ENCODE results near the gene GPC5. TPM values are rescaled to one million over a fixed set of nuclear protein-coding genes. Genes with fewer than 3 reads are reported as not detected.
"Not testable (repeated sequence)": the region's sequence is repeated elsewhere in the genome, so short reads cannot be mapped to it uniquely, and the experiment has no call there.

The GPC5 gene
- total RNA-seq, 3 donors from 2014 or later = 0.13 to 0.16 TPM; not detected in 1

DNA sequence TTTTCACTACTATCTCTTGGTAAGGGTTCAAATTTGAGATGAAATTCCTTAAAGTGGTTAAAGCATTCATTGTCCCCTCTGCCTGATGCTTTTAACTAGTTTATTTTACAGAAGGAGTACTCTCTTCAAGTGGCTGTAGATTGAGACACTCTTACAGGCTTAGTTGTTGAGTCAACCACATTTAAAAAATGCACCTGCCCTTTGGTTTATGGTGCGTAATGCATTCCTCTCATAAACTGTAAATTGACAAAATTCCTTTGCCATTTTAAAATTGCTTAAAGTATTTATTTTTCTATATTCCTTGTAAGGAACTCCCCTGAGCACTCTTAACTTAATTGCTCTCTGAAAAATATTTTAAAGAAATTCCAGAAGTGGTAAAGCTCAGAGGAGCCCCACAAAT lies 826 bp upstream of the GPC5 start:
- ATAC-seq = no peak

DNA sequence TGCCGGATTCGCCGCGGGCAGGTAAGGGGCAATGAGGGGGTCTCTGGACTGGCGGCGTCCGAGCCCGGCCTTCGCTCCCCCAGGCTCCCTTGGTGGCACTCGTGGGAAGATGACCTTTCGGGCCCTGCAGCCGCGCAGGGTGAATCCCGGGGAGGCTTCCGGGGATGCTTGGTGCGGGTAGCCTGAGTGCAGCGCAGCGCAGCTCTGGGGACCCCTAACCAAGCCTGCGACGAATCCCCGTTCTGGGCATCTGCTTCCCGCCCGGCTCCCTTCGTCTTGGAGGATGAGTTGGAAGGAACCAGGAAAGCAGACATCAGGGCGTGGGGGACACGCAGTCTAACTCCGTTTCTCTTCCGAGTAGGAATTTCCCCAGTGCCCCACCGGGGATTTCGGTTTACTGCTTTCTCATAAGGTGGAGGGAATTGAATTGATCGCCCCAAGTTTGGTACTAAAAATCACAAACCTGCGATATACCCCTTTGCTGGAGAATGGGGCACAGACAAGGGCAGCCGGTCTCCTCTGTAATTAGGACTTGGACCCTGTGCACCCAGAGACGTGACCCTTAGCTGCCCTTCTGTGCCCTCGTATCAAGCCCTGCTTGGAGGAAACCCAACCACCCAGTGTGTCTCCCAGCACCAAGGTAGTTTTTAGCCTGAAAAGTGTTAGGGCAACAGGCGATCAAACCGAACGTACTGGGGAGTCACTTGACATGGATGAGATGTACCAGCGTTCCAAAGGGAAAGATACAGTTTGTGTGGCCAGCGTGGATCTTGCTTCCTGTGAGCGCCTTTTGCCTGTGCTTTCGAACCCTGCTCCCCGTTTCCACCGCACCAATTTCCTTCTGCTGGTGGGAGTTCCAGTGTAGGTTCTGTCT lies 1.0 kb downstream of the GPC5 start:
- H3K4me1 Mint-ChIP-seq (ENCODE audit: low read depth) = peaks cover 8% of the 10 kb centered on the region
- H3K36me3 Mint-ChIP-seq (ENCODE audit: insufficient read depth) = no peaks in the 10 kb centered on the region
- ATAC-seq = peak in 1 of 2 donors; percentile 3
- H3K4me3 Mint-ChIP-seq = peak overlapping the region; percentile 72
- no peaks in the 10 kb centered on the region for H3K9me3 Mint-ChIP-seq
- peaks cover 43% of the 10 kb centered on the region for H3K27me3 Mint-ChIP-seq (ENCODE audit: low read depth)
- DNase-seq = no peak

More for the DNA sequence above, 826 bp upstream of the GPC5 start:
- H3K4me1 Mint-ChIP-seq (ENCODE audit: low read depth) = peaks cover 8% of the 10 kb centered on the region
- no peaks in the 10 kb centered on the region for H3K36me3 Mint-ChIP-seq (ENCODE audit: insufficient read depth)
- peaks cover 43% of the 10 kb centered on the region for H3K27me3 Mint-ChIP-seq (ENCODE audit: low read depth)
- no peaks in the 10 kb centered on the region for H3K9me3 Mint-ChIP-seq
- H3K4me3 Mint-ChIP-seq = no peak overlapping the region
- no peak for DNase-seq

DNA sequence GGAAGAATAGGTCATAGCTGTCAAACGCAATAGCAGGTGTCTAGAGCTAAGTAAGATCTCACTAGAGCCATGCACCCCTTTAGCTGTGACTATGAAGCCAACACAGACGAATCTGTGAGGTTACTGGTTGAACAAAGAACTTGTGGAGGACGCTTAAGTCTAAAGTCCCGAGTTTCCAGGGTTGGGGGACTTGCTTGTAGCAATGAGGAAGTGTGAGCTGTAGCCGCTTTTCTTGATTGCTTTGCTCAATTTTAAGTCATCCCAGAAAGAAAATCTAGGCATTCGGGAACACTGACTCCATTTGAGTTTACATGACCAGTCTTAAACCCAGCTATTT lies 1.6 kb downstream of the GPC5 start:
- Mint-ChIP-seq H3K27me3 (ENCODE audit: low read depth) (peaks cover 37% of the 10 kb centered on the region), H3K4me3 (peak overlapping the region; percentile 72), H3K9me3 (no peaks in the 10 kb centered on the region), H3K36me3 (ENCODE audit: insufficient read depth) (no peaks in the 10 kb centered on the region), H3K4me1 (ENCODE audit: low read depth) (peaks cover 8% of the 10 kb centered on the region)
- ATAC-seq (no peak), DNase-seq (no peak)

DNA sequence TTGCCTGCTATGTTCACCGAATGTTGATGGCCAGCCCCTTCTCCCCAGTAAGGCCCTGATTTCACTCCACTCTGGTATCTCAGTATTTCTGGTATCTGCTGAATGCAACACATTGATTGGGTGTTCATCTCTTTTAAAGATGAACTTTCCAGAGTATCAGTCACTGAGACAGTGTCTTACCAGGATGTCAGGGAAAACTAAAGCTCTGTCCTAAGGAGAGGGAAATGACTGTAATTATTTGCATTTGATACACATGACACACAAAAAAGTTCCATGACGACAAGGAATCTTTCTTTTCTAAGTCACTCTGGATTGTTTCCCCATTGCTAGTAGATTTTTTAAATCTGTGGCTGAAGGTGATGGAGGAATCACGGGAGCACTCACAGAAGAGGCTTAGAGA lies 2.2 kb downstream of the GPC5 start:
- H3K27me3 Mint-ChIP-seq (ENCODE audit: low read depth) = peaks cover 30% of the 10 kb centered on the region
- DNase-seq (no peak), ATAC-seq (no peak)
- no peaks in the 10 kb centered on the region for H3K9me3 Mint-ChIP-seq
- H3K36me3 Mint-ChIP-seq (ENCODE audit: insufficient read depth) = no peaks in the 10 kb centered on the region
- no peak overlapping the region for H3K4me3 Mint-ChIP-seq
- H3K4me1 Mint-ChIP-seq (ENCODE audit: low read depth) = peaks cover 8% of the 10 kb centered on the region

DNA sequence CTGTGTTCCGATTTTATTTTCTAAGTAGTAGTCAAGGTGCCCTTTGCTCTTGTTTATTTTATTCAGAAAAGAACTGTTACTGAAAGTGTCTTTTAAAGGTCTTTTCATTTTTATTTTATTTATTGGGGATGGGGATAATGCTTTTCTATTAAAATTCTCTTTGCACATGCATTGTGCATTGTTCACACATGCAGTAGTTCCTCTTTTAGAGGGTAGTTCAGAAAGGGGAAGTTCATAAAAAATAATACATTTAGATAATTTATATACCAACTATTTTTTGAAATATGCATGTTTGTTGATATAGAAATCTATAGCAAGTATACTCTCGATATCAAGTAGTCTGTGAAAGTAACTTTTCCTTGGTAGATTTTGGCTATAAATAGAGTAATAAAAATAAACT lies 3.5 kb downstream of the GPC5 start:
- ATAC-seq = no peak
- H3K27me3 Mint-ChIP-seq (ENCODE audit: low read depth) = peaks cover 22% of the 10 kb centered on the region
- no peak overlapping the region for H3K4me3 Mint-ChIP-seq
- peaks cover 4% of the 10 kb centered on the region for H3K9me3 Mint-ChIP-seq
- DNase-seq = no peak
- H3K4me1 Mint-ChIP-seq (ENCODE audit: low read depth) = peaks cover 8% of the 10 kb centered on the region
- H3K36me3 Mint-ChIP-seq (ENCODE audit: insufficient read depth) = peaks cover 2% of the 10 kb centered on the region

DNA sequence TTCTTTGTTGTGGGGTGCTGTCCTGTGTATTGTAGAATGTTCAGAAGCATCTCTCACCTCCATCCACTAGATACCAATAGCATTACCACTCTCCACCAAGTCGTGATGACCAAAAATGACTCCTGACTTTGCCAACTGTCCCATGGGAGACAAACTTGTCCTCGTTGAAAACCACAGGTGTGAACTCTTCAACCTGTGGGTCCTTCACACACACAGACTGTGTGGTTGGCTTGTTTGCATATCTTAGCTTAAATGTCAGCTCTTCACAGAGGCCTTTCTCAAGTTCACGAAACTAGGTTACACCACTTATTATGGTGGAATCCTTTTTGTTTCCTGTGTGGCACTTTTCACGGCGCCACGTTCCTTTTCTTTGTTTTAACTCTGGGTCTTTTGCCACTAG lies 6.8 kb downstream of the GPC5 start:
- H3K9me3 Mint-ChIP-seq = peaks cover 4% of the 10 kb centered on the region
- DNase-seq (no peak), ATAC-seq (no peak)
- H3K4me3 Mint-ChIP-seq = no peak overlapping the region
- H3K36me3 Mint-ChIP-seq (ENCODE audit: insufficient read depth) = peaks cover 2% of the 10 kb centered on the region
- no peaks in the 10 kb centered on the region for H3K4me1 Mint-ChIP-seq (ENCODE audit: low read depth)
- peaks cover 23% of the 10 kb centered on the region for H3K27me3 Mint-ChIP-seq (ENCODE audit: low read depth)

DNA sequence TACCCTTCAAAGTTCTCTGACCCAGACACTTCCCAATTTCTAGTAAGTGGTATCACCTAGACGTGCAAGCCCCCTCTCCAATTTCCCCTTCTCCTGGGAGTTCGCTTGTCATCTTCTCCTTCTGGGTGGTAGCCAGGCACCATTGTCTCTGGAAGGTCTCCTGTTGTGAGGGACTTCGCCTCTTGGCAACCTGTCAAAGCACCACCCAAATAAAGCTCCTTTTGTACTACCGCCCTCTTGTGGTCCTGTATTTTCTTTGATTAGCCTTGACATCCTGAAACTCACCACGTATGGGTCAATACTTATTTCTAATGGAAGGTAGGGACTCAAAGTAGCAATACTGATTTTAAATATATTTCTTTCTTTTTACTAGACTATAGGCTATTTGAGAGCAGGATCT lies 8.2 kb downstream of the GPC5 start:
- no peaks in the 10 kb centered on the region for H3K4me1 Mint-ChIP-seq (ENCODE audit: low read depth)
- no peak for ATAC-seq
- H3K9me3 Mint-ChIP-seq = peaks cover 4% of the 10 kb centered on the region
- H3K36me3 Mint-ChIP-seq (ENCODE audit: insufficient read depth) = peaks cover 2% of the 10 kb centered on the region
- no peak overlapping the region for H3K4me3 Mint-ChIP-seq
- no peak for DNase-seq
- peaks cover 28% of the 10 kb centered on the region for H3K27me3 Mint-ChIP-seq (ENCODE audit: low read depth)

DNA sequence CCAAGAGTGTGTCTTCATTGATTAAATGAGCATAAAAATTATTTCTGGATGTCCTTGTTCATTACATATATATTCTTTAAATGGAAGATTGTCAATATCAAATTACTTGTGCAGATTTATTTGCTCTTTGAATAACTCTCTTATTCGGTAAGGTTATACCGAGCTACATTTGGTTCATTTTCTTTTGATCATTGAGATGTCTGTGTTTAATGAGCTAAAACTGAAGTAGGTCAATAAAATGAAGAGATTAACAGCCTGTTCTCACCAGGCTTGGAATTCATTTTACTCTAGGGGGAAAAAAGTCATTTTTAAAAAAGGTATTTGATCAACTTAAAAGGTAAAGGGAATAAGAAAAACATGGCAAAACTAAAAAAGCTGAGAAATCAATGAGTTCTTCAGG lies 10.6 kb downstream of the GPC5 start:
- Mint-ChIP-seq H3K4me3 (no peak overlapping the region), H3K4me1 (ENCODE audit: low read depth) (no peaks in the 10 kb centered on the region), H3K27me3 (ENCODE audit: low read depth) (peaks cover 20% of the 10 kb centered on the region), H3K36me3 (ENCODE audit: insufficient read depth) (peaks cover 2% of the 10 kb centered on the region), H3K9me3 (peaks cover 4% of the 10 kb centered on the region)
- DNase-seq (no peak), ATAC-seq (no peak)

DNA sequence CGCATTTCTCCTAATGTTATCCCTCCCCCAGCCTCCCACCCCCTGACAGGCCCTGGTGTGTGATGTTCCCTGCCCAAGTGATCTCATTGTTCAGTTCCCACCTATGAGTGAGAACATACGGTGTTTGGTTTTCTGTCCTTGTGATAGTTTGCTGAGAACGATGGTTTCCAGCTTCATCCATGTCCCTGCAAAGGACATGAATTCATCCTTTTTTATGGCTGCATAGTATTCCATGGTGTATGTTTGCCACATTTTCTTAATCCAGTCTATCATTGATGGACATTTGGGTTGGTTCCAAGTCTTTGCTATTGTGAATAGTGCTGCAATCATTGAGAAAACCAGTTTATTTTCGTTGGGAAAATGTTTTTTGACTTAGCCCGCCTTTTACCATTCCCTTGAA lies 18.2 kb downstream of the GPC5 start:
- not testable (repeated sequence) for DNase-seq; H3K9me3 Mint-ChIP-seq; ATAC-seq; H3K27me3 Mint-ChIP-seq (ENCODE audit: low read depth); H3K4me3 Mint-ChIP-seq; H3K36me3 Mint-ChIP-seq (ENCODE audit: insufficient read depth); H3K4me1 Mint-ChIP-seq (ENCODE audit: low read depth)

DNA sequence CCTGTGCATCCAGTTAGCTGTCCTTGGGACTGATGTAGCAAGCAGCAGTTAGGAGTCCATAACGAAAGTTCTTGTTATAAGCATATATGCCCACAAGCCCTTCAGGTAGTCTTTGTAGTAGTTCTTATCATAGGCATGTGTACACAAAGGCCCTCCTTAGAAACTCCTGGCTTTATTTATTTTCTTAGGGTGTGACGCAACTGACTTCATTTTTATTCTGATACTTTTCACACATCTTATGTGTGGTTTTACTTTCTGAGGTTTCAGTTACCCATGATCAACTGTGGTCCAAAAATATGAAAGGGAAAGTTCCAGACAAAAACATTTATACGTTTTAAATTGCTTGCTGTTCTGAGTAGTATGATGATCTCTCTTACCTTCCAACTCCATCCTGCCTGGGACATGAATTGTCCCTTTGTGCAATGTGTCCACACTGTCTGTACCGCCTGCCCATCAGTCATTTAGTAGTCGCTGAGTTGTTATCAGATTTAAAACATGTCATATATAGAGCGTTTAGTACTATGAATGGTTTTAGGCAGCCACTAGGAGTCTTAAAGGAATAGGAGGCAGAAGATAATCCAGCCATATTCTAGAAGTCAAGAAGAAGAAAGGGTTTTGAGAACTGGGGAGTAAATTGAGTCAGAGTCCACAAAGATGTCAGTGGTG lies 19.4 kb downstream of the GPC5 start:
- Mint-ChIP-seq H3K27me3 (ENCODE audit: low read depth) (peaks cover 5% of the 10 kb centered on the region), H3K36me3 (ENCODE audit: insufficient read depth) (no peaks in the 10 kb centered on the region), H3K4me1 (ENCODE audit: low read depth) (no peaks in the 10 kb centered on the region), H3K4me3 (no peak overlapping the region), H3K9me3 (no peaks in the 10 kb centered on the region)
- ATAC-seq (no peak), DNase-seq (no peak)

DNA sequence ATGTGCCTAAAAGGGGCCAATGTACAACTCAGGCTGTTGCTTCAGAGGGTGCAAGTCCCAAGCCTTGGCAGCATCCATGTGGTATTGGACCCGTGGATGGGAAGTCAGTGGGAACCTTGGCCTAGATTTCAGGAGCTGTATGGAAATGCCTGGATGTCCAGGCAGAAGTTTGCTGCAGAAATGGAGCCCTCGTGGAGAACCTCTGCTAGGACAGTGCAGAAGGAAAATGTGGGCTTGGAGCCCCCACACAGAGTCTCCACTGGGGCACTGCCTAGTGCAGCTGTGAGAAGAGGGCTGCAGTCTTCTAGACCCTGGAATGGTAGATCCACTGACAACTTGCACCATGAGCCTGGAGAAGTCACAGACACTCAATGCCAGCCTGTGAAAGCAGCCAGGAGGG lies 28.5 kb downstream of the GPC5 start:
- peaks cover 24% of the 10 kb centered on the region for H3K9me3 Mint-ChIP-seq
- H3K27me3 Mint-ChIP-seq (ENCODE audit: low read depth) = peaks cover 6% of the 10 kb centered on the region
- no peaks in the 10 kb centered on the region for H3K36me3 Mint-ChIP-seq (ENCODE audit: insufficient read depth)
- no peak for DNase-seq
- no peak for ATAC-seq
- no peak overlapping the region for H3K4me3 Mint-ChIP-seq
- no peaks in the 10 kb centered on the region for H3K4me1 Mint-ChIP-seq (ENCODE audit: low read depth)

DNA sequence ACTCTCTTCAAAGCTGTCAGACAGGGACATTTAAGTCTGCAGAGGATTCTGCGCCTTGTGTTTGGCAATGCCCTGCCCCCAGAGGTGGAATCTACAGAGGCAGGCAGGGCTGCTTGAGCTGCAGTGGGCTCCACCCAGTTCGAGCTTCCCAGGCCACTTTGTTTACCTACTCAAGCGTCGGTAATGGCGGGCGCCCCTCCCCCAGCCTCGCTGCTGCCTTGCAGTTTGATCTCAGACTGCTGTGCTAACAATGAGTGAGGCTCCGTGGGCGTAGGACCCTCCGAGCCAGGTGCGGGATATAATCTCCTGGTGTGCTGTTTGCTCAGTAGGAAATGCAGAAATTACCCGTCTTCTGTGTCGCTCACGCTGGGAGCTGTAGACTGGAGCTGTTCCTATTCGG lies 40.3 kb downstream of the GPC5 start:
- H3K27me3 Mint-ChIP-seq (ENCODE audit: low read depth); ATAC-seq; H3K4me1 Mint-ChIP-seq (ENCODE audit: low read depth); H3K36me3 Mint-ChIP-seq (ENCODE audit: insufficient read depth); H3K9me3 Mint-ChIP-seq; H3K4me3 Mint-ChIP-seq; DNase-seq: not testable (repeated sequence)

DNA sequence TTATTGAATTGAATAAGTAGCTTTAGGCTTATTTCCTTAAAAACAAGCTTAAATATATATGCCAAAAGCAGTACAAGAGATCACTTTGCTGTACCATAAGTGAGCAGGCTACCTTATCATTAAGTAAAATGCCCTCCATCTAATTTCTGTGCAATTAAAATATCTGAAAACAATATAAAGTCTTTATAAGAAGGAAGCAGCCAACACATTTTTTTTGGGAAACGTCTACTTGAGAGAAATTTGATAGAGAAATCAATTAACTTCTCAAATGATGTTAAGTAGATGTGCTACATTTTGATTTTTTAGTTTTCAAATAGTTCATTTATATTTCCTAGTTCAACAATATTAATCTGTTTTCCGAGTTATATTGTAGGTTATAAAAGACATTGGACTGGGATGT lies 52.5 kb downstream of the GPC5 start:
- no peaks in the 10 kb centered on the region for H3K9me3 Mint-ChIP-seq
- DNase-seq (no peak), ATAC-seq (no peak)
- no peaks in the 10 kb centered on the region for H3K4me1 Mint-ChIP-seq (ENCODE audit: low read depth)
- no peak overlapping the region for H3K4me3 Mint-ChIP-seq
- H3K27me3 Mint-ChIP-seq (ENCODE audit: low read depth) = no peaks in the 10 kb centered on the region
- H3K36me3 Mint-ChIP-seq (ENCODE audit: insufficient read depth) = no peaks in the 10 kb centered on the region

DNA sequence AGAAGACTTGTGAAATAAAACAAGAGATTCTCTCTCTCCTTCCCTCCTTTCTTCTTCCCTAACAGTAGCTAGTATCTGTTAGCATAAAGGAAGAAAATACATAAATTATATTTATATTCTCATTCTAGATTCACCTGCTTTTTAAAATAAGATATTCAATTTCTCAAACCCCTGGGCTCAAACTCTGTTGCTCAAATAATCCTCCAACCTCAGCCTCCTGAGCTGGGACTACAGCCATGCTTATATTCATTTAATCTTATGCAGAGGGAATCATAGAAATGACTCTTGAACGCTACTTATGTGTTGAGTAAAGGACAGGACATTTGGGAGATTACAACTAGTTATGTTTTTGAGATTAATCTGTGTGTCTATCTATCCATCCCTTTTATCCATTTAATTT lies 56.2 kb downstream of the GPC5 start:
- Mint-ChIP-seq H3K4me3 (no peak overlapping the region), H3K4me1 (ENCODE audit: low read depth) (no peaks in the 10 kb centered on the region), H3K27me3 (ENCODE audit: low read depth) (peaks cover 3% of the 10 kb centered on the region), H3K36me3 (ENCODE audit: insufficient read depth) (no peaks in the 10 kb centered on the region), H3K9me3 (no peaks in the 10 kb centered on the region)
- DNase-seq (no peak), ATAC-seq (no peak)

DNA sequence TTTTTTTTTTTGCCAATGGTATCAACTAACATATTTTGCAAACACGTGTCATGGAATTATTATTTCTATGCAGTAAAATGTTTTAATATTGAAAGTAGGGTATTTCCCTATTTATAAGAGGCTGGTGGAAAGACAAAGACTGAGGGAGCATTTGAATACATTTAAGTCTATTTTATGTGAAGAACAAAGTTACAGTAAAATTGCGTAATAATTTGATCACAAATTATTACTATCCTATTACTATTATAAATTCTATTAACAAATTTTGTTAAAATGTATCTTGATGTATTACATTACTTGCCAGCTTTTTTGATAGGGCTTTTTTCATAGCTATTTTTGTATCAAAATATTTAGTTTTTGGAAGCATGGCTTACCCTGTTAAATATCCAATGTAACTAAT lies 58.4 kb downstream of the GPC5 start:
- Mint-ChIP-seq H3K9me3 (no peaks in the 10 kb centered on the region), H3K4me3 (no peak overlapping the region), H3K36me3 (ENCODE audit: insufficient read depth) (no peaks in the 10 kb centered on the region), H3K4me1 (ENCODE audit: low read depth) (no peaks in the 10 kb centered on the region), H3K27me3 (ENCODE audit: low read depth) (peaks cover 3% of the 10 kb centered on the region)
- ATAC-seq (no peak), DNase-seq (no peak)

Measured in activated T-cell treated with anti-CD3 and anti-CD28 coated beads, Interleukin-2, amount 50 U/mL, for 4 hours (primary cell).